Gastroesophageal sphincter (tissue), 3 donors: ENCODE data around the gene ZNF787.

Experiments
- CTCF ChIP-seq, 4 experiments: fragments of 200-600 bp in 2 of 4; fragments of 450-650 bp in 2 of 4; sonication (generic) in 1 of 4; IDR thresholded peaks; one replicate each; pipeline ENCODE4 v1.5.1; 2017 to 2019; ENCODE audit warnings: antibody characterized with exemption in 4 of 4, mild to moderate bottlenecking in 2 of 4, moderate library complexity in 2 of 4
- EP300 ChIP-seq: sonication (generic); formaldehyde crosslinking; IDR thresholded peaks from one replicate; pipeline ENCODE4 v1.6.1; 2017; ENCODE audit warnings: antibody characterized with exemption, mild to moderate bottlenecking
- POLR2A ChIP-seq, 2 donors: fragments of 450-650 bp; IDR thresholded peaks; one replicate each; pipeline ENCODE4 v1.6.1; 2017; ENCODE audit warnings: antibody characterized with exemption in 2 of 2, mild to moderate bottlenecking in 2 of 2, moderate library complexity in 1 of 2
- POLR2AphosphoS5 ChIP-seq: sonication (generic); formaldehyde crosslinking; IDR thresholded peaks from one replicate; pipeline ENCODE4 v1.6.1; 2017; ENCODE audit warnings: antibody characterized with exemption

DNA sequence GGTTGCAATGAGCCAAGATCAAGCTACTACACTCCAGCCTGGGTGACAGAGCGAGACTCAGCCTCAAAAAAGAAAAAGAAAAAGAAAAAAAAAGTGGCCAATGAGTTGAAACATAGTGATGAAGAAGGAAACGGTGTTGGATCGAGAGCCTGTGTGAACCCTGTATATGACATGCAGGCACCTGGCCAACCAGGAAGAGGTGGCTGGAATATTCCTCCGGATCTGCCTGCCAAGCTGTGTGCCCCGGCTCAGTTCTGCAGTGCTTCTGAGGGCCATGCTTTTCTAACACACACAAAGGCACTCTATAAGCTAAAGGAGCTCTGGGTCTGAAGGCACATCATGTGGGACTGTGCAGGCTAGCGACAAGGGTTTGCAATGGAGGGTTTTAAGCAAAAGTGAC is 16.3 kb upstream of the ZNF787 start:
- no peak for TF ChIP-seq CTCF (IDR thresholded peaks at IDR 0.05)
- TF ChIP-seq POLR2A (IDR thresholded peaks at IDR 0.05) = no peak
- TF ChIP-seq EP300 = no peak
- TF ChIP-seq POLR2AphosphoS5 = no peak
